ENCODE results near the gene OTULIN. TPM values are rescaled to one million over a fixed set of nuclear protein-coding genes. Genes with fewer than 3 reads are reported as not detected.
A peak's percentile ranks its signal among the peaks of the same experiment; 100 is the strongest.

OTULIN gene
- total and polyA plus RNA-seq, 2 of the 4 experiments (the other 2 are of a cell fraction), result 6.9 to 19.5 TPM

DNA sequence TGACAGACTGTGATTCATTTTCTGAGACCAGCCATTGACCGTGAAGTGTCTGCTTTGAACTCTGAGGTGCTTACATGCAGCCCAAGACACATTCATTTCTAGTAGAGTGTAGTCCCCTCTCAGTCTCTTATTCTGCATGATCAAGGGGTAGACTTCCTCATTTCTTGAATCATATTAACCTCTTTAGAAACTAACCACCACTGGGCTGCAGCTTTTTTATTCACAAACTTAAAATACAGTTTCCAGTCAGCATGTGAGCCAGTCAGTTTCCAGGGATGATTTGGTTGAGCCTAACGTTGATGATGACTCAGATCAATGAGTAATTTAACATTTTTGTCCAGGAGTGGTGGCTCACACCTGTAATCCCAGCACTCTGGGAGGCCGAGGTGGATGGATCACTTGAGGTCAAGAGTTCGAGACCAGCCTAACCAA lies 59.2 kb downstream of the OTULIN start:
- DNase-seq, result no peak
- in situ Hi-C loops (cut with MboI; ENCODE audit: low sequenced_read_pairs) (loop anchor here (5.0 to 25.0 kb wide), 2 partner anchors 279 to 789 kb away; partner anchors contain the start of gene FBXL7), dilution Hi-C loops (cut with HindIII; ENCODE audit: low sequenced_read_pairs, unreplicated experiment) (no loop called here), intact Hi-C loops (cut with micrococcal nuclease) (no loop called here)
- no peak overlapping the region for H2AFZ ChIP-seq (replicated peaks; ENCODE audit: low read length, poor library complexity)
- ATAC-seq (ENCODE audit: low read depth), result no peak
- H2BK5ac ChIP-seq (ENCODE audit: low read depth, low read length, poor library complexity, severe bottlenecking), result no peak overlapping the region
- H3K4me1 ChIP-seq (ENCODE audit: control insufficient read depth, insufficient read depth, low read length), result peaks cover 21% of the 10 kb centered on the region
- CTCF ChIA-PET, result no interaction called here
- peaks cover 26% of the 10 kb centered on the region for H3K9me1 ChIP-seq (ENCODE audit: insufficient read depth, low read length)
- no peak overlapping the region for H2AK9ac ChIP-seq (replicated peaks; ENCODE audit: low read depth, low read length, poor library complexity)
- peaks cover 0 to 12% of the 10 kb centered on the region in 2 experiments; a peak in 1 of 4 replicates for H3K79me1 ChIP-seq (ENCODE audit: low read depth in 1 of 2, low read length in 2 of 2)
- H4K91ac ChIP-seq (ENCODE audit: insufficient read depth, low read depth, low read length), result no peak overlapping the region
- H3K36me3 ChIP-seq (ENCODE audit: control insufficient read depth, insufficient read depth, low read length), result no peaks in the 10 kb centered on the region
- H3K18ac ChIP-seq (ENCODE audit: low read depth, low read length), result no peak overlapping the region
- H3K9ac ChIP-seq (ENCODE audit: low read depth, low read length), result no peak overlapping the region
- no peaks in the 10 kb centered on the region for H4K20me1 ChIP-seq (ENCODE audit: insufficient read depth, low read length)
- no peak overlapping the region for H3K4me3 ChIP-seq (ENCODE audit: insufficient read depth, low read depth, low read length)
- H3K23ac ChIP-seq (ENCODE audit: low read depth, low read length), result no peak overlapping the region
- H3K27me3 ChIP-seq (ENCODE audit: control insufficient read depth, insufficient read depth, low read length), result no peaks in the 10 kb centered on the region
- H3K56ac ChIP-seq (ENCODE audit: extremely low read depth, insufficient read depth, low read length), result no peak overlapping the region
- no TSS peak for BruUV-seq (replicated peaks)
- H3K9me3 ChIP-seq (ENCODE audit: control insufficient read depth, insufficient read depth, low read length), result no peaks in the 10 kb centered on the region
- no peak overlapping the region for H2BK15ac ChIP-seq (ENCODE audit: low read depth, low read length)
- POLR2A ChIA-PET (ENCODE audit: unreplicated experiment), result no interaction called here
- no peak overlapping the region for H4K8ac ChIP-seq (ENCODE audit: low read depth in 2 of 2, low read length in 2 of 2)
- no peak overlapping the region for H4K5ac ChIP-seq (ENCODE audit: low read depth, low read length)
- H3K4me2 ChIP-seq (ENCODE audit: low read depth, low read length), result no peak overlapping the region
- WGBS, 2 experiments (ENCODE audit: extremely low coverage in 2 of 2, insufficient read length in 1 of 2), result no CpG with 5 or more reads among the region's 4 CpGs
- H2BK120ac ChIP-seq (ENCODE audit: low read depth, low read length), result no peak overlapping the region
- H2AK5ac ChIP-seq (ENCODE audit: low read depth, low read length), result no peak overlapping the region
- H2BK20ac ChIP-seq (ENCODE audit: low read depth, low read length), result no peak overlapping the region
- H3K4ac ChIP-seq (ENCODE audit: low read depth, low read length), result no peak overlapping the region
- 0 out of 2 replicates have a peak, but pooled peaks have one; percentile 9 for TF ChIP-seq FOS (IDR thresholded peaks at IDR 0.05; ENCODE audit: low read depth, low read length)
- no peak for TF ChIP-seq MAFK (IDR thresholded peaks at IDR 0.05; ENCODE audit: low read depth, low read length)
- H3K14ac ChIP-seq (replicated peaks; ENCODE audit: low read depth, low read length), result no peak overlapping the region
- no peak overlapping the region for H3K27ac ChIP-seq (ENCODE audit: insufficient read depth, low read length)

Data from IMR-90 (cell line).